ENCODE results near the gene GPM6B.

Gene GPM6B

DNA sequence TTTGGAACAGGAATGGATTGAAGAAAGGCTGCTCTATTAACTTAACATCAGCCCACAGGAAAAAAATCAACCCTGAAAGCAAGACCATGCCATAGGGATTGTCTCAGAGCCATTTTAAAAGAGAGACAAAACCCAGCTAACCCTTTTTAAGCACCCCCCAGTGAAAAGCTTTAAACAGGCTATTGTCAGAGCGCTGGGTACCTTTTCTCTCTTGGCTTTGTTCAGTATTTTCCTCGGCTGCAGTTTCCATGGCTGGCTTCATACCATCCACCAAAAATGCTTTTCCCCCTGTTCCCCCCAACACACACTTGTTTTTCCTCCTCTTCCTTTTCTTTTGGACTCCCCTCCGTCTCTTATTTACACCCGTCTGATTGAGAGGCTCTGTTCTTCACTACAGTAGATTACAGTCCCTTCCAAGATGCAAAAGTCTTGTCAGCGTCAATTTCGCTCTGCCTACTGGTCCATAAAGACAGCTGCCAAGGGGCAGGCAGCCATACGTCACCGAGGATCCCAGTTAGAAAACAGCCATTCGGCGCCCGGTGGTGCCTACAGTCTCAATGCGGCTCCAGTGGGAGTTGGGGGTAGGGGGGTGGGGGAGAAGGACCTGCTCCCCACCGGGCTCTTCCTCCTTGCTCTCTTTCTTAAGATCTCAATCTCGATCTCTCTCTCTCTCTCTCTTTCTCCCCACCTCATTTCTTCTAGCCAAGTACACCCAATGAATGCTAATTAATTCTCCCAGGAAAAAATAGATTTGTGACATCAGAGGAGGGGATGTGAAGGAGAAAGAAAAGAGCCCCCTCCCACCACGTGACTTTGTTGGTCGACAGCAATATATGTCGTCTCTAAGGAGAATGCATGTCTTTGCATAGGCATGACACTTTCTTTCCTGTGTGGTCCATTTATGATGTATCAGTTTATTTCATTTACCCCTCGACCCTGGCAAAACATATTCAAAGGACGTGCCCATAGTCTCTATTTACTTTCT lies at the start of gene GPM6B:
GPM6B (minus strand) TSS at position 451 of the 985 bp plus-strand sequence; CDS start at position 262, 189 bp downstream.
- DNase-seq = no peak

DNA sequence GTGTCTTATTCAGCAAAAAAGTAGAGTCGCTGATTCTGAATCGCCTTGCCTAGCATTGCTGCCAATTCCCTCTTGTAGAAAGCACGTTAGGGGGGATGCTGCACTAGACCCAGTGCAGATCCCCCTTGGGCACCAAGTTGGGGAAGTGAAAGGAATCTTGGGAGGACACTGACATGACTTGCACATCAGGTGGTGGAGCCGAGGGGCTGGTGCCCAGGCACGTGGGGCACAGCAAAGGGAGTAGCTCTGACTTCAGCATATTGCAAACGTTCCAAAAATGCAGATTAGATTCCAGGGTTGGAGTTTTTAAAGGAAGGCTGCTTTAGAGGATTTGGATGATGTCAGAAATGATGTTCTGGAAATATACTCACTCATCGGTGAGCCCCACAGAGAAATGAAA lies 47.4 kb upstream of the GPM6B start:
- DNase-seq = no peak

DNA sequence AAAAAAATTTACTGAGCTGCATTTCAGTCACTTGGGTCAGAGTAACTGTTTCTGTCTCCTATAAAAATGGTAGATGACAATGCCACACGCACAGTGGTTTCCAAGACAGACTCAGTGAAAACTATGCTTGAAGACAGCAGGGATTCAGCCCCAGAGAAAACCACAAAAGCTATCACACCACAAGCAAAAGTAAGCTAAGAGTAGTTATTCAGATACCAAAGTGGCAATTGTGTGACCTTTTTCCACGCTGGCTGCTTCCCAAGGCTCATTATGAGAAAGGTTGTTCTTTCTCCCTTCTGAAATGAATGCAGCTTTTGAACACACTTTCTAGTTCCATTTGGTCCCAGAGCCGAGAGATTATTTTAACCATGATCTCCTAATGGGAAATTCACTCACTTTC lies 46.4 kb upstream of the GPM6B start:
- DNase-seq = no peak

DNA sequence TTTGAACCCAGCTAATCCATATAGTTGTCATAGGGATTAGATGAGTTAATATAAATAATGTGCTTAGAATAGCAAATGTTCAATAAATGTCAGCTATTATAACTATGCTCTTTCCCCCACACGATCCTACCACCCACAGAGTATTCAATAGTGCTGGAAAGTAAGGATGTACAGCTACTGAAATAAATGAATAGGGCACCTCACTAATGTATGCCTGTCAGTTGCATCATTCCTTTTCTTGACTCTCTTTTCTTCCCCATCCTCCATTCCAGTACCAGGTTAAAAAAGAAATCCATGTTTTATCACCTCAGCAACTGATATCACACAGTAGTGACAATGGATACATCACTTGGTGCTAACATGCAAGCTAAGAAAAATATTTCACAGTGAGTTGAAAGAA lies 42.8 kb upstream of the GPM6B start:
- DNase-seq = no peak

DNA sequence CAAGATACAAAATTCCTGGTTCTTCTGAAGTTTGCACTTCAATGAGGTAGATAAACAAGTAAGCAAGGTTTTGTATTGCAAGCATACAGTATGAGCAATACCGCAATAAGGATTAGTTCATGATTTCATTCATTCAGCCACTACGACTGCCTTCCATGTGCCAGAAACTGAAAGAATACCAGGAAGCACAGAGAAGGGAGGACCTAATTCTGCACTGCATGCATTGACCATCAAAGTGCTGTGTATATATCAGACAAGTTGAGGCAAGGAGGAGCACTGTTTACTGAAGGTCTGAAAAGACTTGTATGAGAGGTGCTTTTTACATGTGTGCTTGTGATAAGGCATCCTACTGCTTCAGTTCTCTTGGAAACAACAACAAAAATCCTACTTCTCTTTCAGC lies 40.9 kb upstream of the GPM6B start:
- no peak for DNase-seq

- no peak for DNase-seq
Measured at GRCh38 chrX:13855689-13856450, 39.0 kb upstream of the GPM6B start.

DNA sequence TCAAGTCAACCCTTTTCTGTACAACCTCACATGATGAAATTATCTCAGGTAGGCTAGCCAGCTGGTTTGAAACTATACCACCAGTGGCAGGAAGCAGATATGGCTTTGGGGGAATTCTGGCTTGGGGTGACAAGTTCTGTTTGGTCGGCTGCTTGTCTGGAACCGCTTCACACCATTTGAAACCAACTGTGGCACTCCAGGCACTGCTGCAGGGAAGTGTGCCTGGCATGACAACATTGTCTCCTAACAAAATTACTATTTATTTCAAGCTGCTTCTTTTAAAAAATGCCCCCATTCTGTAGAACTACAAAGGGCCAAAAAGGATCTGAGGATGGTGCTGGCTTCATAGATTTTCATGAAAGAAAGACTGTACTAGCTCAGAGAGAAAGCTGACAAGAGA lies 37.1 kb upstream of the GPM6B start:
- no peak for DNase-seq

- no peak for DNase-seq
Measured at GRCh38 chrX:13852001-13852695, 35.3 kb upstream of the GPM6B start.

- no peak for DNase-seq
Measured at GRCh38 chrX:13845721-13846378, 29.0 kb upstream of the GPM6B start.

DNA sequence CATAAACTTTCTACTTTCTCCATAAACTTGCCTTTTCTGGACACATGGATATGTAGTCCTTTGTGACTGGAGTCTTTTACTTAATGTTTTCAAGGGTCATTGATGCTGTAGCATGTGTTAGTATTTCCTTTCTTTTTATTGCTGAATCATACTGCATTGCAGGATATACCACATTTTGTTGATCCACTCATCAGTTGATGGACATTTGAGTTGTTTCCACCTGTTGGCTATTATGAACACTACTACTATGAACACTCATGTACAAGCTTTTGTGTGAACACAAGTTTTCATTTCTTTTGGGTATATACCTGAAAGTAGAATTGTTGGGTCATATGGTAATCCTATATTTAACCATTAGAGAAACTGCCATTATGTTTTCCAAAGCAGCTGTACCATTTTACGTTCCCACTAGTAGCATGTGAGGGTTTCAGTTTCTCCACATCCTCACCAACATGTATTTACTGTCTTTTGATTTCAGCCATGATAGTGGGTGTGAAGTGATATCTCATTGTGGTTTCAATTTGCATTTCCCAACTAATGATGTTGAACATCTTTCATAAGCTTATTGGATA lies 26.3 kb upstream of the GPM6B start:
- no peak for DNase-seq

- no peak for DNase-seq
Measured at GRCh38 chrX:13840121-13840520, 23.2 kb upstream of the GPM6B start.

DNA sequence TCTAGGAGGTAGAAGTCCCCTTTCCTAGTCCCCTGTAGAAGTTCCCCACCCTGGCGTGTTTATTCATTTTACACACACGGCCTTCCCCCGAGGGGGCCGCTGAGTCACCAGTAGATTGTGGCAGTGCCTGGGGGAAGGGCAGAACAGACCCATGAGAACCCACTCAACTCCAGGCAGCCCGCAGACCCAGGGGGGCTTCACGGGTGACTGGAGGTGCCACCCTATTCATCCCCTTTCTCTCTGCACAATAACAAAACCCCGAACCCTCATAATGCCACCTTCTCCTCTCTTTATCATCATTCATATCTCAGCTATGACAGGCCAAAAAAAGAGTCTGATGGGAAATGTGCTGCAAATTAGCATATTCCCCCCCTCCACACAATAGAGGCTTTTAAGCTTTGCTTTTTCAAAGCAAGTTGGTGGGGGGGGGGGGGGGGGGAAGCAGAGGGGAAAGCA lies 20.4 kb upstream of the GPM6B start:
- DNase-seq = no peak

DNA sequence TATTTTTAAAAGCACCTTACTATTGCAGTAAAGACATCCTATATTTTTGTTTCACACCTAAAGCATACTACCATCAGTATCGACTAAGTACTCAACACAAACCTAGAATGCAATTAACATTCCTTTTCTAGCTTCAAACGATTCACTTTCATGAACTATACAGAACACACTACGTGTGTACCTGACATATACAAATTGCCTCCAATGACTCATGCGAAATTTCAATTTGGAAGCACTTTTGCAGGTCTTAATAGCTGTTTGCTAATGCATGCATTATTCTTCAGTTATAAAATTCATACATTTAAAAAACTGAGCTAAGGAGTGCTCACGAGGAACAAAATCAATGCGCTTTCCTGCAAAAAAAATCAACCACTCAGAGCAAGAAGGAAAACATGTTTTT lies 19.7 kb upstream of the GPM6B start:
- DNase-seq = no peak

DNA sequence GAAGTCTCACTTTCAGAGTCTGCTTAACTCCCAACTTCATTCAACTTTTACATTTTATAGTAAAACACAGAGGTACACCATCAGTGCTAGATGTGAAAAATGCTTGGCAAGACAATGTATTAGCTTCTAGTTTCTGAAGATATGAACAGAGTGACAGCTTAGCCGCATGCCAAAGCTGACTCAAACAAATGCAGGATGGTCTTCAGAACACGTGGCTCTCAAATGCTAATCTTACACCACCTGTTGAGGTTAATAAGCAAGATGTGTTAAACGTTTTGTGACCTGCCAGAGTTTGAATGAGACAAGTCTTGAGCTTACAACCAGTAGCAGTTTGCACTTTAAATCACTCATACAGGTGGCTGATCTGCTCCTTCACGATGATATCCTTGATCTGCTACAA lies 18.9 kb upstream of the GPM6B start:
- no peak for DNase-seq

DNA sequence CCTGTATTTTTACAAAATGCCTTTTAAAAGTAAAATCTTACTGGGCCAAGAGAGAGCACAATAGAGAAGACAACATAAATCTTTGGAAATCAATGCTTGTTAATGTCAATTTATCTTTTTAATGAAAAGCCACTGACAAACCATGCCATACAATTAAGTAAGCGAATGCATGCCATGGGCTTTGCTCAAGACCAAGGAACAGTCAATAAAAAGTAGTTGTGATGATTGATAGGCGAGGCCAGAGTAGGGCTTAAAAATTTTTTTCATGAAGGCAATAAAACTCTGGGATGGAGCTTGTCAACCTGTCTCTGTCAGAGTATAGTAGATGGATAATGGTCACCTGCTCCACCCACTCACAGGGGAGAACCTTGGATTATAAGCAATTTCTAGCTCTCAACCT lies 17.5 kb upstream of the GPM6B start:
- no peak for DNase-seq

GRCh38 chrX:13829983-13830382 lies 13.1 kb upstream of the GPM6B start:
- DNase-seq = no peak

DNA sequence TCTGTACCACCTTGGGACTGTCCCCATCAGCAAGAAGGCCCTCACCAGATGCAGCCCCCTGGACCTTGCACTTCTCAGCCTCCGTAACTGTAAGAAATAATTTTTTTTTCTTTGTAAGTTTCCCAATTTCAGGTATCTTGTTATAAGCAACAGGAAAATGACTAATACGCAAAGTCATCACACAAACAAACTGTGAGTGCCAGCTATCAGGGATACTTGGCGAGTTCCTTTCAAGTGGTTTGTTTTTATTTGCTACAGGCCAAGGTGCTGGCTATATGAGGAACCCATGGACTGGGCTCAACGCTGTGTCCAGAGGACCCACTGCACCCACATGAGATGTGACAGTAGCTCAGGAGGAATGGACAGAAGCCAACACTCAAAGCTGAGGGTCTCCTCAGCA lies 11.5 kb upstream of the GPM6B start:
- DNase-seq = no peak

DNA sequence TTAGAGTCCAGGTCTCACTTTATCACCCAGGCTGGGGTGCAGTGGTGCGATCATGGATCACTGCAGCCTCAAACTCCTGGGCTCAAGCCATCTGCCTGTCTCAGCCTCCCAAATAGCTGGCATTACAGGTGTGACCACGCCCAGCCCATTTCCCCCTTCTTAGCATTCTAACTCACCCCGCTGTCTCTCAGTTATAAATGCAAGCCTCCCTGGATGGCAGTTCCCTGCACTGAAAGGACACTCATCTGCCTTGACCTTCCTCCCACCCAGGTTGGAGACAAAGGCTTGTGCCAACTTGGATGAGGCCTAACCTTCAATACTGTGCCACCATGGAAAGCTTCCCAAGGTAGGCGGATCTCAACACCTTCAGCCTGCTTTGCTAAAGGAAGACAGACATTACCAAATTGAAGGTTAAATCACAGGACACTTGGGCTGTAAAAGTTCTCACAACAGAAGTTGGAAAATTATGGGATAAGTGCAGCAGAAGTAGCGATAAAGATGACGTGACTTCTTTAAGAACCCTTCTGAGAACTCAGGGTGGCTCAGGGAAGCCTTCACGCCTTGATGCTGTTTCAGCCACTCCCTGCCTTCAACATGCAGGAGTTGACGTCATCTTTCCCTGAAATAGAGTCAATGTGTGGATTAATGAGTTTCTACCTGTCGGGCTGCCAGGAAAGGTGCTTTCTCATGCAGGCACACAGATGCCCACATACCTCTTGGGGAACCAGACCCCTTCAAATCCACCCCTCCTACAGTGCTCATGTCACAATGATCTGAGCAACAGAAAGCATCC lies 10.6 kb upstream of the GPM6B start:
- DNase-seq = no peak

GRCh38 chrX:13826770-13827169 lies 9.9 kb upstream of the GPM6B start:
- no peak for DNase-seq

DNA sequence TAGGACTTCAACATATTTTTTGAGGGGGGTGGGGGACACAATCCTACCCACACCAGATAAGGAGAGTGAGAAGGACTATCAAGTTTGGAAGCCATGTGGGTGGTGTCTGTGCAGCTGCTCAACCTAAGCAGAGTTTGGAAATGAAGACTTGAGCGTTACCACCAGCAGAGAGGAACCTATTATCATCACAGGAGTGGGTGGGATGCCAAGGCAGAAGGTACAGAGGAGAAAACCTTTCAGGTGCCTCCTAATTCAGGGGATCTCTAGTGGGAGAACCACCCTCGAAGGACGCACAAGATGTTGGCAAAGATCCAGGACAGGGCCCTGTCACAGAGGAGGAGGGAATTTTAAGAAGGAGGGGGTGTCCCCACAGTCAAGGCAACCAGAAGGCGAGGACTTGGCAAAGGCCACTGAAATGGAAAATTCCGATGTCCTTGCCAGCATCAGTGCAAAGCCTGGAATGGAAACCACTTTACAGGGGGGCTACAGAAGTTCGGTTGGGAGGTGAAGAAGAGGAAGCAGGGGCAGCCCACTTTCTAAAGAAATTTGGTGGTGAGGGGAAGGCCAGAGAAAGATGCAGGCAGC lies 8.4 kb upstream of the GPM6B start:
- DNase-seq = no peak

DNA sequence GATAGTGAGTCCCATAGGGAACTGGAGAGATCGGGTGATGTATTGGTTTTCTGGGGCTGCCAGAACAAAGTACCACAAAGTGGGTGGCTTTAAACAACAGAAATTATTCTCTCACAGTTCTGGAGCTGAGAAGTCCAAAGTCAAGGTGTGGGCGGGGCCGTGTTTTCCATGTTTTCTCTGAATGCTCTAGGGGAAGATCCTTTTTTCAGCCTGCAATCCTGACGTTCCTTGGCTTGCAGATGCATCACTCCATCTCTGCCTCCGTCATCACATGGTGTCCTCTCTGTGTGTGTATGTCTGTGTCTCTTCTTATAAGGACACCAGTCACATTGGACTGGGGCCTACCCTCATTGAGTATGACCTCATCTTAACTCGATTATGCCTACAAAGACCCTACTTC lies 7.9 kb upstream of the GPM6B start:
- no peak for DNase-seq

Data from NCI-H1092 (cell line).